ENCODE results near the gene TRIM15.

The TRIM15 gene

DNA sequence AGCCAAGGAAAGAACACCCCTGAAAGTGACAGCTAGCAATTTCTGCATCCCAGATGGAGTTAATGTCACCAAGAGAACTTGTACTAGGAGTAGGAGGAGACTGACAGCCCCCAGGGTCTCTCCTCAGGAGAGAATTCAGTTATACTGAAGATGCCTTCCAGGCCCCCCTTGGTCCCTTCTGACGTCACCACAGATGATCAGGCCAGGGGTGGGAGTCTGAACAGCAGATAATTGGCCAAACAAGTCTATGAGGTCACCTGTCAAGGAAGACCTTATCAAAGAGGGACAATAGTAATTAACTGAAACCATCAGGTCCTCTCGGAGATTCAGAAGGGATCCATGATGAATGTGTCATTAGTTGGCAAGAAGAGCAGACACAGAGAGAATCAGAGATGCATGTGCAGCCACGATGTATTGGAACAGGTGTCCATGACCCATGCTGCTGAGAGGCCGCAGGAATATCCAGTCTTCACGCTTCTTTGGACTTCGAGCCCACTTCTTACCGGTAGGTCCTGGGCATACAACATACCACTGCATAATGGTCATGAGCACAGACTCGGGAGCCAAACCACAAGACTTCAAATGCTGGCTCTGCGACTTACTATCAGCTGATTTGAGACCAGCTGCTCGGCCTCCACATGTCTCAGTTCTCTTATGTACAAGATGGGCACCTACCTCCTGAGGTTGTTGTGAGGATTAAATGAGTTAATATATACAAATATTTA is 12.5 kb upstream of the TRIM15 start:
- H3K27me3 ChIP-seq (ENCODE audit: control insufficient read depth, insufficient read depth, low read length), result peaks cover 4% of the 10 kb centered on the region
- no peaks in the 10 kb centered on the region for H3K9me3 ChIP-seq (ENCODE audit: control insufficient read depth, low read length)
- no peaks in the 10 kb centered on the region for H3K36me3 ChIP-seq (ENCODE audit: control insufficient read depth, insufficient read depth, low read length)
- H3K9ac ChIP-seq (ENCODE audit: low read length), result no peak overlapping the region
- H3K4me3 ChIP-seq (ENCODE audit: low read length), result no peak overlapping the region
- H3K4me1 ChIP-seq (ENCODE audit: control insufficient read depth, insufficient read depth, low read length), result peaks cover 4% of the 10 kb centered on the region

DNA sequence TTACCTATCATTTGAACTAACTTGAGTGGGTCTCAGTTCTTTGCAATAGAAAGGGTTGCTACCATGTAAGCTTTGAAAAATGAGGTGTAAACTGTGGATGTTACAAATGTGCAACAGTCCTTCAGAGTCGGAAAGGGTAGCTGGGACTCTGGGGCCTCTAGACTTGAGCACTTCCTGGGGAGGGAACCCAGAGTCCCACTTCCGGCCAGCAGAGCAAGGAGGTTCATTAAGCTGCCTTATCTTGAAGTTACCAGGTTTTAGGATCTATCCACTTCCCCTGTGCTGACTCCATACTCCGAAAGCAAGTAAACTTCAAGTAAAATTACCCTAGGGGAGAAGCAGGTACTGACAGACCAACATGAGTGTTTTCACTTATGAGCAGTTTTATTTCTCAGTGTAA is 11.8 kb upstream of the TRIM15 start:
- Histone ChIP-seq H3K9ac (ENCODE audit: low read length) (no peak overlapping the region), H3K27me3 (ENCODE audit: control insufficient read depth, insufficient read depth, low read length) (peaks cover 4% of the 10 kb centered on the region), H3K4me1 (ENCODE audit: control insufficient read depth, insufficient read depth, low read length) (peaks cover 9% of the 10 kb centered on the region), H3K36me3 (ENCODE audit: control insufficient read depth, insufficient read depth, low read length) (no peaks in the 10 kb centered on the region), H3K4me3 (ENCODE audit: low read length) (no peak overlapping the region), H3K9me3 (ENCODE audit: control insufficient read depth, low read length) (no peaks in the 10 kb centered on the region)

DNA sequence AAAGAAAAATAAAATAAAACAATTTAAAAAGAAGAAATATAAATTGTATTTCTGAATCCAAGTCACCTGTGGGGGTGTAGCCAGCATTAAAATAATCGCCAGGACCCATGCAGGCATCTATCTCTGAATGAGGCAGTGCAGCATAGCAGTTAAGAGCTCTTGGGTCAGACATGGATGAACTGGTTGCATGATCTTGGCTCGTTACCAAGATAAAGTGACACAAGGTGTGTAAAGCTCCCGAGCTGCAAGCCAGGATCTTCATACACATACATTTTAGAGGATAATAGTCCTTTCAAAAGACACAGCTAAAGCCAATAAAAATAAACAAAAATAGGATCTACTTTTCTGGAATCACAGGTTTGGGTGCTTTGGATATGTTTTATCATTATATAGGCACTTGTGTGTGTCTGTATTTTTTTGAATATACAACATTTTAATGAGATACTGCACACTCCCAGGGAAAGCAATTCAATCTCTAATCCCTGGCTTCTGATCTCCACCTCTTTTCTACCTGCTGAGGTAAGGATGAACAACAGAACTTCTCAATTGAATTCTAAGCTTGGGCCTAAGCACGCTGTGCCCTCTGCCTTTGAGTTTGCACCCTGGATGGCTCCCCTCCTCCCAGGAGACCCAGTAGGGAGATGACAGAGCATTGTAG is 11.2 kb upstream of the TRIM15 start:
- H3K9me3 ChIP-seq (ENCODE audit: control insufficient read depth, low read length), result no peaks in the 10 kb centered on the region
- peaks cover 4% of the 10 kb centered on the region for H3K27me3 ChIP-seq (ENCODE audit: control insufficient read depth, insufficient read depth, low read length)
- H3K9ac ChIP-seq (ENCODE audit: low read length), result no peak overlapping the region
- no peak overlapping the region for H3K4me3 ChIP-seq (ENCODE audit: low read length)
- no peaks in the 10 kb centered on the region for H3K36me3 ChIP-seq (ENCODE audit: control insufficient read depth, insufficient read depth, low read length)
- H3K4me1 ChIP-seq (ENCODE audit: control insufficient read depth, insufficient read depth, low read length), result peaks cover 9% of the 10 kb centered on the region

DNA sequence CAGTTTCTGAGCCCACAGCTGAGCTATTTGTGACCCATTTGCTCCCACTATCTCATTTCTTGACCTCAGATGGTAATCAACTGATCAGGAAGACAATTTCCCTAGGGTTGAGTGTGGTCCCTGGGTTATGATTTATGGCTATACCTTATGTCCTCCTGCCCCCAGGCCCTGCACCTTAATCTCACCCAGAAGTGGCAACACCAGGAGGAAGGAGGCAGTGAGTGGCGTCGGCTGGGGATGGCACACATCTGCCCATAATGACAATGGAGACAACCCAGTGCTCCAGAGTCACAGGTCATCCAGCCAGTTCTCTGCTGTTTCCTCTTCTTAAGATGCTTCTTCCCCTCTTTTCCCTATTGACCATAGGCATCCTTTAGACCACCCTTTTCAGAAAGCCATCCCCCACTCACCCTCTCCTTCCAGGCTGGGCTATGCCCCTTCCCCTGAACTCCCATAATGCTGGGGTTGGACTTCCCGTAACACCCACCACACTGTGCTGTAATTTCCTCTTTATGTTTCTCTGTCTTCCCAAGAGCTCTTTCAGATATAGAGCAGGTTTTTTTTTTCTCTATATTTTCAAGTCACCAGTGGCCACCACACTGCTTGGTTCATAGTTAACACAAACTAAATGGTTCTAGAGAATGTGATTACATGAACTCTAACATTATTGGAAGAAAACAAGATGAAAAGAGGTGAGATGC is 10.3 kb upstream of the TRIM15 start:
- Histone ChIP-seq H3K4me1 (ENCODE audit: control insufficient read depth, insufficient read depth, low read length) (peaks cover 9% of the 10 kb centered on the region), H3K9ac (ENCODE audit: low read length) (no peak overlapping the region), H3K9me3 (ENCODE audit: control insufficient read depth, low read length) (no peaks in the 10 kb centered on the region), H3K27me3 (ENCODE audit: control insufficient read depth, insufficient read depth, low read length) (peaks cover 3% of the 10 kb centered on the region), H3K4me3 (ENCODE audit: low read length) (no peak overlapping the region), H3K36me3 (ENCODE audit: control insufficient read depth, insufficient read depth, low read length) (no peaks in the 10 kb centered on the region)

DNA sequence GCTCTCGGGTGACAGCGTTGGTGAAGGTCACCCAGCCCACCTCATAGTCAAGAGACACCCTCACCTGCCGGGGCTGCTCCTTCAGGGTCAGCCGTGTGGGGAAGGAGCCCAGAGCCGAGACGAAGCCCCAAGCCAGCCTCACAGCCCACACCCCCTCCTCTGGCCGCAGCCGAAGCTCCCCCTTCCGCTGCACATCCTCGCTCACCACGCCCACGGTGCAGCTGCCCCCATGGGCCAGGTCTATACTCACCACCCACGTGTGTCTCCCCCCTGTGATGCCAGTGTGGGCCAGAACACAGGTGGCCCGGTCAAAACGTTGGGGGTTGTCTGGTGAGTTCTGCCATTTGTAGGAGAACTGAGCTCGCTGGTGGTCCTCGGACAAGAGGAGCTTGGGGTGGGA is 9.3 kb upstream of the TRIM15 start:
- H3K9me3 ChIP-seq (ENCODE audit: control insufficient read depth, low read length), result no peaks in the 10 kb centered on the region
- no peaks in the 10 kb centered on the region for H3K36me3 ChIP-seq (ENCODE audit: control insufficient read depth, insufficient read depth, low read length)
- H3K4me3 ChIP-seq (ENCODE audit: low read length), result no peak overlapping the region
- H3K27me3 ChIP-seq (ENCODE audit: control insufficient read depth, insufficient read depth, low read length), result no peaks in the 10 kb centered on the region
- H3K4me1 ChIP-seq (ENCODE audit: control insufficient read depth, insufficient read depth, low read length), result peaks cover 9% of the 10 kb centered on the region
- H3K9ac ChIP-seq (ENCODE audit: low read length), result no peak overlapping the region

DNA sequence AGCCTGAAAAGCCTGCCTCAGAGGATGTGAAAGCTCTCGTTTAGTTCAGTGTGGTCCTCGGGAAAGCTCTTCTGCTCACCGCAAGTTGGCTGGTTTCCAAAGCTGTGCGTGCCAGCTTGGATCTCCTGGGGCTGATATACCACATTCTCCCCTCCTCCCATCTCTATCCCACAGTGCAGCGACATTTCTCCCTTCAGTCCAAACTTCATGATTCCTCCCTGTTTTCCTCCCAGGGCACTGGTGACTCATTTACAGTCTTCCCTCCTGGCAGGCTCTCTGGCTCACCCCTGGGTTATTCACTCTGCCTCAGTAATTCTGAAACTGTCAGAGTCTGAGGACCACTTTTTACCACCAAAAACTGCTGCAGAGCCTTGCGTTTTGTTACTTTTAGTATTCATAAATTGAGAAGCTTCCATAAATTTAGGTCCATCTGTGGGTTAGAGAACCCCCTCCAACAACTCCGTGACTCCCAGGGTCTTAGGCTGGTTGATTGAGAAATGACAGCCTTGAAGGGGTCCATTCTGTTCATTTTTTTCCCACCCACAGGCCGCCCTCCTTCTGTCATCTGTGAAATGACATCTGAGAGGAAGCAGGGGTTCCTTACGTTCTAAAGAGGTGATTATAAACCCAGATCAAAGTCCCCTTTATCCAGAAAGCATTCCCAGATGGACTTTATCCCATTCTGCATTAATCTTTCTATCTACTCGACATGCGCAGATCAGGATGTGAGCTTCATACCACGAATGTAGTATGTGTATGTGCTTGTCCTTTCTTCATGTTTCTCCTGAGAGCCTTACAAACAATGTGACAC is 8.4 kb upstream of the TRIM15 start:
- peaks cover 9% of the 10 kb centered on the region for H3K4me1 ChIP-seq (ENCODE audit: control insufficient read depth, insufficient read depth, low read length)
- H3K9ac ChIP-seq (ENCODE audit: low read length), result no peak overlapping the region
- no peak overlapping the region for H3K4me3 ChIP-seq (ENCODE audit: low read length)
- H3K9me3 ChIP-seq (ENCODE audit: control insufficient read depth, low read length), result no peaks in the 10 kb centered on the region
- no peaks in the 10 kb centered on the region for H3K36me3 ChIP-seq (ENCODE audit: control insufficient read depth, insufficient read depth, low read length)
- H3K27me3 ChIP-seq (ENCODE audit: control insufficient read depth, insufficient read depth, low read length), result no peaks in the 10 kb centered on the region

DNA sequence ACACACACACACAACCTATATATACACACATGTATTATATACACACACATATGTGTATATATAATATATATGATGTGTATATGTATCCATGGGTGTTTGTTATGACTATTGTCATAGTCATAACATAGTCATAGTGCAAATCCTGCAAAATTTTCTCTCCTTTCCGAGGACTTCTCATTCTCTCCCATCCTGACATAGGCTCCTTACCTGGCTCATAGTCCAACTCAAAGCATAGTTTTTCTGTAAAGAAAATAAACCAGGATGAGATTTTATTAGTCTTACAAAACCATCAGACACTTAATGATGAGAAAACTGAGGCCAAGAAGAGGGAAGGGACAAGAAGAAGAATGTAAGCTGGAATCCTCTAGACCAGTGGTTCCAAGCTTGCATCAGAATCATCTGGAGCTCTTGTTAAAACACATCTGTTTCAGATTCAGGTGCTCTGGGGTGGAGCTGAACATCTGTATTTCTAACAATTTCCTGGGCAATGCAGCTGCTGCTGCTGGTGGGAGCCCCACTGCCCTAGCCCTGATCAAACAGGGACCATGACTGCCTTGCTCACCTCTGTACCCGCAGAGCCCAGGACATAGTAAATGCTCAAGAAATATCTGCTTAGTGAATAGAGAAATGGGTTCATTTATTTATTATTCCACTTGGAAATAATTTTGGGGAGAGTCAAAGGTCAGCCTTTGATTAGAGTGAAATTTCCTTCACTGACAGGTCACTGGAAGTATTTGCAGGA is 7.7 kb upstream of the TRIM15 start:
- no peaks in the 10 kb centered on the region for H3K36me3 ChIP-seq (ENCODE audit: control insufficient read depth, insufficient read depth, low read length)
- peaks cover 9% of the 10 kb centered on the region for H3K4me1 ChIP-seq (ENCODE audit: control insufficient read depth, insufficient read depth, low read length)
- H3K4me3 ChIP-seq (ENCODE audit: low read length), result no peak overlapping the region
- no peak overlapping the region for H3K9ac ChIP-seq (ENCODE audit: low read length)
- H3K27me3 ChIP-seq (ENCODE audit: control insufficient read depth, insufficient read depth, low read length), result no peaks in the 10 kb centered on the region
- H3K9me3 ChIP-seq (ENCODE audit: control insufficient read depth, low read length), result no peaks in the 10 kb centered on the region

DNA sequence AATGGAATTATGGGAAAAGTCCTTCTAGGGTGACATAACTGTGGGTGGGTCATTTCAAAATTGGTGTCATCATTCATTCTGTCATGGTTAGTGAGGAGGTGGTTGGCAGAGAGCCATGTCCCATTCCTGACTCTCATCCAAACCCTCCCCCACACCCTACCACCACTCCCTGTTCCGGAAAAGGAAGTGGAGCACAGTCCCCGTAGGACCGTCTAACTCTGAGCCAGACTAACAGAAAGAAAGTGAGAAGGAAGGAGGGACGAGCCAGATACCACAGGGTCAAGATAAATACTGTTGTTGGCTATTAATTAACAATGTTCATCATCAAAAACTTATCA is 7.1 kb upstream of the TRIM15 start:
- Histone ChIP-seq H3K4me1 (ENCODE audit: control insufficient read depth, insufficient read depth, low read length) (peaks cover 9% of the 10 kb centered on the region), H3K9ac (ENCODE audit: low read length) (no peak overlapping the region), H3K4me3 (ENCODE audit: low read length) (no peak overlapping the region), H3K36me3 (ENCODE audit: control insufficient read depth, insufficient read depth, low read length) (no peaks in the 10 kb centered on the region), H3K27me3 (ENCODE audit: control insufficient read depth, insufficient read depth, low read length) (no peaks in the 10 kb centered on the region), H3K9me3 (ENCODE audit: control insufficient read depth, low read length) (no peaks in the 10 kb centered on the region)

DNA sequence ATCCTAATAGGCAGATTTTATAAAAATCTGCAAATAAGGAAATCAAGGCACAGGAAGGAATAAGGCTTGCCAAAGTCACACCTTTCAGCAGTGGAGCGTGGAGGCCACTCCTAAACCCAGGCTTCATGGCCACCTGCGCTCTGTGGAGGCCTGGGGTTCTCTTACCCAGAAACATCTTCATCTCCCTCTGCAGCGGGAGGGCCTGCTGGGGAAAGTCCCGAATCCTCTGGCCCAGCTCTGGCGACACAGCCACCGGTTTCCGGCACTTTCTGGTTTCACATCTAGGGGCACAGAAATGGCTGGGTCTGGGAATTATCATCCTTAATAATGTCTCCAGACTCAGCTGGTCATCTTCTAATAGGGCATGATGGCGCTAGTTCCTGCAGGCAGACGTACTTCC is 6.6 kb upstream of the TRIM15 start:
- Histone ChIP-seq H3K36me3 (ENCODE audit: control insufficient read depth, insufficient read depth, low read length) (no peaks in the 10 kb centered on the region), H3K4me1 (ENCODE audit: control insufficient read depth, insufficient read depth, low read length) (peaks cover 9% of the 10 kb centered on the region), H3K4me3 (ENCODE audit: low read length) (no peak overlapping the region), H3K27me3 (ENCODE audit: control insufficient read depth, insufficient read depth, low read length) (no peaks in the 10 kb centered on the region), H3K9me3 (ENCODE audit: control insufficient read depth, low read length) (no peaks in the 10 kb centered on the region), H3K9ac (ENCODE audit: low read length) (no peak overlapping the region)

DNA sequence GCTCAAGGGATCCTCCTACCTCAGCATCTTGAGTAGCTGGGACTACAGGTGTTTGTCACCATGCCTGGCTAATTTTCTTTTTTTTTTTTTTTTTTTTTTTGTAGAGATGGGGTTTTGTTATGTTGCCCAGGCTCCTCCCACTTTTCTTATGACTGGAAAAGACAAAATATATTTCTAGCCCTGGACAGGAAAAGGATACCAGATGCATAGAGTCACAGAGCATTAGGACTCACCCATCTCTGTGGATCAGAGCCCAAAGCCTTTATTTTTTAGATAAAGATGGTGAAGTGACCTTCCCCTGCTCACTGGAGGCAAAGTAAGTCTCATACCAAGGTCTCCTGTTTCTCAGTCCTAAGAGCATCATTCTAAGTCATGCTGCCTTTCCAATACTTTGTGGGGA is 5.8 kb upstream of the TRIM15 start:
- Histone ChIP-seq H3K4me3 (ENCODE audit: low read length) (no peak overlapping the region), H3K4me1 (ENCODE audit: control insufficient read depth, insufficient read depth, low read length) (peaks cover 9% of the 10 kb centered on the region), H3K9ac (ENCODE audit: low read length) (no peak overlapping the region), H3K9me3 (ENCODE audit: control insufficient read depth, low read length) (no peaks in the 10 kb centered on the region), H3K36me3 (ENCODE audit: control insufficient read depth, insufficient read depth, low read length) (no peaks in the 10 kb centered on the region), H3K27me3 (ENCODE audit: control insufficient read depth, insufficient read depth, low read length) (no peaks in the 10 kb centered on the region)

DNA sequence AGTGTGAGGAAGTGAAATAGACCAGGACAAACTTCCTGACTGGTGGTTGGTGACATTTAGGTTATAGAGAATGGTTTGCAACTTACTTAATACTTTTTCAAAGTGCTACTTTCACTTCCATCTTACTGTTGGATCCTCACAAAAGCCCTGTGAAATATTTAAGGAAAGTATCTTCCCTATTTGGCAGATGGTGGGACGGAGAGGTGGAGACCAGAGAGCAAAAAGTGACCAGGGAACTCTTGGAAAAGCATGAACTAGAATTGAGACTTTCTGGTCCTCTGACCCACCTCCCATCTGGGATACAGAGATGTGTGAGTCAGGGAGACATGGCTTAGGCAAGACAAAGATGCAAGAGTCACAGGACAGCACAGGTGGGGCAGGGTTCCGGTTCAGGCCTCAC is 5.3 kb upstream of the TRIM15 start:
- Histone ChIP-seq H3K9me3 (ENCODE audit: control insufficient read depth, low read length) (no peaks in the 10 kb centered on the region), H3K36me3 (ENCODE audit: control insufficient read depth, insufficient read depth, low read length) (no peaks in the 10 kb centered on the region), H3K4me1 (ENCODE audit: control insufficient read depth, insufficient read depth, low read length) (peaks cover 10% of the 10 kb centered on the region), H3K4me3 (ENCODE audit: low read length) (no peak overlapping the region), H3K27me3 (ENCODE audit: control insufficient read depth, insufficient read depth, low read length) (no peaks in the 10 kb centered on the region), H3K9ac (ENCODE audit: low read length) (no peak overlapping the region)

Data from mucosa of stomach (tissue), 1 donor.